ENCODE data around the gene FGF14. TPM values are rescaled to one million over a fixed set of nuclear protein-coding genes. Genes with fewer than 3 reads are reported as not detected.
"Not testable (repeated sequence)": the region's sequence is repeated elsewhere in the genome, so short reads cannot be mapped to it uniquely, and the experiment has no call there.

FGF14 gene
- polyA plus RNA-seq, 12 donors: 0.27 to 1.7 (median 0.86) TPM; not detected in 2

GRCh38 chr13:102195566-102196462, 206.0 kb downstream of the FGF14 start:
- no peak for DNase-seq

GRCh38 chr13:102192858-102193257, 209.0 kb downstream of the FGF14 start:
- no peak for DNase-seq

- no peak for DNase-seq
Measured at GRCh38 chr13:102191951-102192502, 209.8 kb downstream of the FGF14 start.

- no peak for DNase-seq
Measured at GRCh38 chr13:102190930-102191329, 210.9 kb downstream of the FGF14 start.

- DNase-seq: no peak
Measured at GRCh38 chr13:102187313-102187712, 214.5 kb downstream of the FGF14 start.

GRCh38 chr13:102185375-102185984, 216.4 kb downstream of the FGF14 start:
- no peak for DNase-seq

- no peak for DNase-seq
Measured at GRCh38 chr13:102183509-102184182, 218.2 kb downstream of the FGF14 start.

GRCh38 chr13:102182170-102182569, 219.7 kb downstream of the FGF14 start:
- DNase-seq: no peak

GRCh38 chr13:102177431-102177830, 224.4 kb downstream of the FGF14 start:
- peak; percentile 17 for DNase-seq

- DNase-seq: no peak
Measured at GRCh38 chr13:102176846-102177245, 225.0 kb downstream of the FGF14 start.

- no peak for DNase-seq
Measured at GRCh38 chr13:102172406-102172805, 229.4 kb downstream of the FGF14 start.

- no peak for DNase-seq
Measured at GRCh38 chr13:102170305-102170704, 231.5 kb downstream of the FGF14 start.

GRCh38 chr13:102169471-102170015, 232.3 kb downstream of the FGF14 start:
- DNase-seq: no peak

- DNase-seq: no peak
Measured at GRCh38 chr13:102152790-102153189, 249.1 kb downstream of the FGF14 start.

GRCh38 chr13:102147353-102147752, 254.5 kb downstream of the FGF14 start:
- DNase-seq: no peak

GRCh38 chr13:102145750-102146149, 256.1 kb downstream of the FGF14 start:
- DNase-seq: no peak

- no peak for DNase-seq
Measured at GRCh38 chr13:102142473-102142826, 259.4 kb downstream of the FGF14 start.

GRCh38 chr13:102141625-102142472, 260.0 kb downstream of the FGF14 start:
- peak; percentile 23 for DNase-seq

GRCh38 chr13:102139626-102140025, 262.2 kb downstream of the FGF14 start:
- no peak for DNase-seq

- no peak for DNase-seq
Measured at GRCh38 chr13:102138635-102139190, 263.1 kb downstream of the FGF14 start.

GRCh38 chr13:102137904-102138303, 263.9 kb downstream of the FGF14 start:
- DNase-seq: not testable (repeated sequence)
